ENCODE measurements around the gene ANKRD2.
"Not testable (repeated sequence)": the region's sequence is repeated elsewhere in the genome, so short reads cannot be mapped to it uniquely, and the experiment has no call there.

The ANKRD2 gene

GRCh38 chr10:97548828-97549455 is 23.6 kb upstream of the ANKRD2 start:
- DNase-seq (ENCODE audit: insufficient read length), result no peak
- no peak for TF ChIP-seq POLR2AphosphoS5 (IDR thresholded peaks at IDR 0.05; ENCODE audit: low read depth, low read length)
- TF ChIP-seq TAF1 (IDR thresholded peaks at IDR 0.05; ENCODE audit: borderline replicate concordance, low read depth, low read length), result no peak
- TF ChIP-seq POLR2A (IDR thresholded peaks at IDR 0.05; ENCODE audit: low read depth, low read length), result no peak
- FAIRE-seq, result no peak

- FAIRE-seq, result peak; percentile 77
Measured at GRCh38 chr10:97549587-97550322, 22.8 kb upstream of the ANKRD2 start.

GRCh38 chr10:97550336-97551149 is 22.0 kb upstream of the ANKRD2 start:
- no peak for DNase-seq (ENCODE audit: insufficient read length)
- peak; percentile 27 for FAIRE-seq

More at GRCh38 chr10:97549587-97550322, 22.8 kb upstream of the ANKRD2 start:
- TF ChIP-seq TAF1 (IDR thresholded peaks at IDR 0.05; ENCODE audit: borderline replicate concordance, low read depth, low read length) (no peak), POLR2AphosphoS5 (IDR thresholded peaks at IDR 0.05; ENCODE audit: low read depth, low read length) (no peak), POLR2A (IDR thresholded peaks at IDR 0.05; ENCODE audit: low read depth, low read length) (no peak)
- DNase-seq (ENCODE audit: insufficient read length), result no peak

GRCh38 chr10:97551271-97551670 is 21.3 kb upstream of the ANKRD2 start:
- FAIRE-seq, result no peak
- TF ChIP-seq POLR2AphosphoS5 (IDR thresholded peaks at IDR 0.05; ENCODE audit: low read depth, low read length) (no peak), TAF1 (IDR thresholded peaks at IDR 0.05; ENCODE audit: borderline replicate concordance, low read depth, low read length) (no peak), POLR2A (IDR thresholded peaks at IDR 0.05; ENCODE audit: low read depth, low read length) (no peak)
- DNase-seq (ENCODE audit: insufficient read length), result no peak

More at GRCh38 chr10:97550336-97551149, 22.0 kb upstream of the ANKRD2 start:
- no peak for TF ChIP-seq TAF1 (IDR thresholded peaks at IDR 0.05; ENCODE audit: borderline replicate concordance, low read depth, low read length)
- no peak for TF ChIP-seq POLR2AphosphoS5 (IDR thresholded peaks at IDR 0.05; ENCODE audit: low read depth, low read length)
- TF ChIP-seq POLR2A (IDR thresholded peaks at IDR 0.05; ENCODE audit: low read depth, low read length), result no peak

GRCh38 chr10:97553575-97554031 is 19.0 kb upstream of the ANKRD2 start:
- no peak for TF ChIP-seq TAF1 (IDR thresholded peaks at IDR 0.05; ENCODE audit: borderline replicate concordance, low read depth, low read length)
- TF ChIP-seq POLR2AphosphoS5 (IDR thresholded peaks at IDR 0.05; ENCODE audit: low read depth, low read length), result no peak
- no peak for TF ChIP-seq POLR2A (IDR thresholded peaks at IDR 0.05; ENCODE audit: low read depth, low read length)
- FAIRE-seq, result peak; percentile 89
- no peak for DNase-seq (ENCODE audit: insufficient read length)

- DNase-seq (ENCODE audit: insufficient read length); FAIRE-seq: not testable (repeated sequence)
Measured at GRCh38 chr10:97554336-97554735, 18.2 kb upstream of the ANKRD2 start.

- DNase-seq (ENCODE audit: insufficient read length), result not testable (repeated sequence)
- peak; percentile 42 for FAIRE-seq
Measured at GRCh38 chr10:97555541-97555940, 17.0 kb upstream of the ANKRD2 start.

GRCh38 chr10:97560731-97561381 is 11.7 kb upstream of the ANKRD2 start:
- DNase-seq (ENCODE audit: insufficient read length); FAIRE-seq: not testable (repeated sequence)

GRCh38 chr10:97561386-97562077 is 11.0 kb upstream of the ANKRD2 start:
- FAIRE-seq; DNase-seq (ENCODE audit: insufficient read length): not testable (repeated sequence)

- FAIRE-seq; DNase-seq (ENCODE audit: insufficient read length): not testable (repeated sequence)
Measured at GRCh38 chr10:97562329-97562728, 10.2 kb upstream of the ANKRD2 start.

GRCh38 chr10:97563337-97563736 is 9.2 kb upstream of the ANKRD2 start:
- FAIRE-seq (no peak), DNase-seq (ENCODE audit: insufficient read length) (no peak)
- TF ChIP-seq TAF1 (IDR thresholded peaks at IDR 0.05; ENCODE audit: borderline replicate concordance, low read depth, low read length) (no peak), POLR2AphosphoS5 (IDR thresholded peaks at IDR 0.05; ENCODE audit: low read depth, low read length) (no peak), POLR2A (IDR thresholded peaks at IDR 0.05; ENCODE audit: low read depth, low read length) (no peak)

Measured in GM12892 (cell line).